Activated T-cell treated with anti-CD3 and anti-CD28 coated beads for 24 hours (primary cell): ENCODE measurements around the gene FHOD3.

ENCODE experiments used
- DNase-seq: peaks from one replicate; pipeline ENCODE4 v3.0.0-alpha.2; 2020; ENCODE audit warnings: low read depth

FHOD3 gene

DNA sequence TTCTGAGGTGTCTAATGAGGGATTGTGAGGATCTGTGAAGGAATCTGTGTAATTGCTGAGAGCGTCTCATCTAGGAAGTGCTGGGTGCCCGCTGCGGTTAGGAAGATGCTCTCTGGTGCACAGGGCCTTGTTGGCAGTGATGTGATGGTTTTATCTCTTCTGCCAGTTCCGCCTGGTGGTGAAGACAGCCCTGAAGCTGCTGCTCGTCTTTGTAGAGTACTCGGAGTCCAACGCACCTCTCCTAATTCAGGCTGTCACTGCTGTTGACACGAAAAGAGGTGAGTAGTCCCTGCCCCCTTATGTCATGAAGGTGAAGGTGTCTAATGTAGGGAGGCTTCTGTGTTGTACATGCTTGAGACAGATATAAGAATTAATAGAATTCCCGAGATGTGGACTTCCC, 297.1 kb downstream of the FHOD3 start:
- DNase-seq: no peak

DNA sequence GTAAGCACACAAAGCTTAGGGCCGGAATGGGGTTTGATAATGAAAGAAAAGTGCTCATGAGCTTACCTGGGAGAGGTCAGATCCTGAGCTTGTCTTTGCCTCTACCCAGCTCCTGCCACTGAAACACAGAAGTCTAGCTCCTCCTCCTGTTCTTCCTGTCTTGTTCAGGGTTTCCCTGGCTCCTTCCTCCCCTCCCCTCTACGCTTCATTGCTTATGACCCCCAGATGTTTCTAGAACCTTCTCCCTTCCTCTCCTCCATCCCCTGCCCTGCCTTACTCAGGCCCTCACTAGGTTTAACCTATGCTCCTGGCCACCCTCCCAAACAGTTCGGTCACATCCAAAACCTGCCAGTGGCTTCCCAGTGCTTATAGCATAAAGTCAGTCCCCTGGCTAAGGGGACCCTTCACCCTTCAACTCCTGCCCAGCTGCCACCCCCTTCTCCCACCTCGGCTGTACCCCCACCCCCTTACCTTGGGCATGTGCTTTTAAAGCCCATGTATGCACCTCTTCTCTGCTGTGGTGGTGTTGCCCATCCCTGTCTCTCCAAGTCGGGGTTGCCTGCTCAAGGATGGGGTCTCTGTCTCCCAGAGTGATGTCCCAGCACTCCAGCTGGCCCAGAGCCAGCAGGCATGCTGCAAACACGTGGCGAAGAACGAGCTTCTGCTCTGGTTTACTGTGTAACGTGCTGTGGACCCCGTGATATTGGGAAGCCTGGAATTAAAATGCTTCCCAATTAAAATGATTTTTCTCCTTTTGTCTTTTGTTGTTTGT, 297.7 kb downstream of the FHOD3 start:
- DNase-seq: no peak

DNA sequence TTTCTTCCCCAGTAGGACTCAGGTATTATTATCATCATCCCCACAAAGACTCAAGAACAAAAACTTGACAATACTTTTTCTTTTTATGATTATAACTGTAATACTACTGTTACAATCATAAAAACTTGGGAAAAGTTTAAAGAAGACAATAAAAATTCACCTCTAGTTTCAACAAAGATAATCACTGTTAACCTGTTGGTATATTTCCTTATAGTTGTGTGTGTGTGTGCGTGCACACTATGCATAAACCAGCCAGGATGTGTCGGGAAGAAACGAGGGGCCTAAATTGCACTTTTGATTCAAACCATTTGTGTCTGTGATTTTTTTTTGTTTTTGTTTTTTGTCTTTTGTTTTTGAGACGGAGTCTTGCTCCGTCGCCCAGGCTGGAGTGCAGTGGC, 298.3 kb downstream of the FHOD3 start:
- no peak for DNase-seq

DNA sequence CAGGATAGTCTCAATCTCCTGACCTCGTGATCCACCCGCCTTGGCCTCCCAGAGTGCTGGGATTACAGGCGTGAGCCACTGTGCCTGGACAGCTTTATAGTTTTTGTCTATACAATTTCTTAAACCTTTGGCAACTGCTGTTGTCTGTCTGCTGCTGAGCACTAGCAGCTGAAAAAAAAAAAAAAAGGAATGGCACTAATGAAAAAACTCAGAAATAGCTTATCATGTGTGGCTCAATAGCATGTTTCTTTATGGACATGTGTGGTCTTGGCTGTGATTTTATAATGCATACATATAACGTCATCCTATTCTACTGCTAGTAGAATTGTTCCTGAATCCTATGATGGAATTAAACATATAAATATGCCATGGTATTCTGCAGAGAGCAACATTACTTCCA, 300.1 kb downstream of the FHOD3 start:
- DNase-seq: no peak

DNA sequence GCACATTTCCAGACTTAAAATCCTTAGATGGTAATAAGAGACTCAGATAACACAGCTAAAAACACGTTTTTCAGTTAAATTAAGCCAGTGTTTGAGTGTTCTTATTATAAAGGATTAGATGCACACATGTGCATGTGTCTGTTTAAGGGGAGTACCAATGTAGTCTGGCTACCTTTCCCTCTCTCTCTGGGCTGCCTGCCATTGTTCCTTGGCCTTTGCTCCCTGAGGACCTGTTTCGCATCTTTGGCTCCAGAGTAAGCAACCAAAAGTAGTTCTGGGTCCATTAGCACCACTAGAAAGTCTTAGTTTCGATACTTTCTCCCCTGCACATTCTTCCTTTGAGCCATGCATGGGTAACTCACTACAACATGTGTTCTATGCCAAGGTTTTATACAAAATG, 303.0 kb downstream of the FHOD3 start:
- no peak for DNase-seq

DNA sequence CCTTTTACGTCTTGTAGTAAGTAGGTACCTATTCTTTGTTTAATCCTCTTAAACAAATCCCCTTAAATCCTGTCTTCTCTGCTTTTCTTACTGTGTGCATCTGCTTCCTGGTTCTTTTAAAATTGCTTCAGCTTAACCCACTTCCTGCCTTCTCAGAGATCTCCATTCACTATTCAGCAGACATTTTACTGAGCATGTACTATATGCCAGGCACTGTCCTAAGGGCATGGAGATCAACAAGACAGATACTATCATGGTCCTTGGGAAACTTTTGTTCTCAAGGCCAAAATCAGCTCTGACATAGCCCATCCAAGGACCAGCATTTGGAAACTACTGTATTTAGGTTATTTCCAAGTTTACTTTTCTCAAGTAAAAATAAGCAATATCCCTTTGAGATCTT, 303.8 kb downstream of the FHOD3 start:
- DNase-seq: no peak

DNA sequence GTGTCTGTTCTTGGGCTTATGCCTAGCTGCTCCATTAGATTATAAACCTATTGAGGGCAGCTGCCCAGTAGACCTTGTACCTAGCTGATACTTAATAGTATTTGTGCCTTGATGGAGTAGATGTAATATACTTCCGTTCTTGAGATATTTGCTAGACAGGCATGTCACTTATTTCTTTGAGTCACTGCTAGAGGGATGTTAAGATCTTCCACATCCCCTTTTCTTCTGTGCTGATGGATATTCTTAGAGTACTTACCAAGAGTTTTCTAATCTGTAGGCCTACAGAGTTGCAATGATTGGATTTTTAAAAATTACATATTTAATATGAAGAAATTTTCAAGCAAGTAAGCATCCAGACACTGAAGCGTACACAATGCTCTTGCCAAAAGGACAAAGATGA, 304.6 kb downstream of the FHOD3 start:
- DNase-seq: no peak

DNA sequence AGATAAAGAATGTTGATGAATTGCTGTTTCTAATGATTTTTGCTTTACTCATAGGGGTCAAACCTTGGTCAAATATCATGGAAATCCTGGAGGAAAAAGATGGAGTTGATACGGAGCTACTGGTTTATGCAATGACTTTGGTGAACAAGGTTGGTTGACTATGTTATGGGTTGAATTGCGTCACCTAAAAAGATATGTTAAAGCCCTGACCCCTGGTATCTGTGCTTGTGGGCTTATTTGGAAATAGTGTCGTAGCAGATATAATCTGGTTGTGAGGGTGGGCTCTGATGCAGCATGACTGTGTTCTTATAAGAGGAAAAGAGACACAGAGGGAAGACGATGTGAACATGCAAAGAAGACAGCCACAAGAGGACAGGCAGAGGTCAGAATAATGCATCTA, 305.1 kb downstream of the FHOD3 start:
- no peak for DNase-seq

DNA sequence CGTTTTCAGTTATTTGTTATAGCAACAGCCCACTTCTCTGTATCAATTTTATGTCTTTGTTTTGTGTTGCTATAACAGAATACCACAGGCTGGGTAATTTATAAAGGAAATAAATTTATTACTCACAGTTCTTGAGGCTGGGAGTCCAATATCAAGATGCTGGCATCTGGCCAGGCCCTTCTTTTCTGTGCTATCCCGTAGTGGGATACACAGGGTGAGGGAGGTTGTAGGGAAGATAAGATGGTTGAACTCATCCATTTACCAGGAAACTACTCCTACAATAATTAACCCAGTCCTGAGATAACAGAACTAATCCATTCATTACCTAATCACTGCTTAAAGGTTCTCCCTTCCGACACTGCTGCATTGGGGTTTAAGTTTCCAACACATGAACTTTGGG, 310.6 kb downstream of the FHOD3 start:
- no peak for DNase-seq

DNA sequence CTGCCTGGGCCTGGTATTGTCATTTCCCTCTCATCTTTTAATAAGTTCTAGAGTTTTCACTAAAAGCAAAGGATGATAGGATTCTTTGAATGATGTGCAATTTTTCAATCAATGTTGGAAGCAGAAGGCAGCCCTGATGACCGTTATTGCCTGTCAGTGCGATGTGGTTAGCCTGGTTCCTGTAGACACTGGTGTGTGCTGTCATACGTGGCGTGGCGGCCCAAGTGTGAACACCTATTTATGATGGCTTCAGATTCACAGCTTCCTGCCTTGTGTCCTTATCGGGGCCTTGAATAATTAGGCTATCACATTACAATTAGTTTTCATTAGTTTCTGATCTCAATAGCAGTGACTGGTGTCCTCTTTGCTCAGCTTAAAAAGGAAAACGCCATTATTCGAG, 312.7 kb downstream of the FHOD3 start:
- no peak for DNase-seq

DNA sequence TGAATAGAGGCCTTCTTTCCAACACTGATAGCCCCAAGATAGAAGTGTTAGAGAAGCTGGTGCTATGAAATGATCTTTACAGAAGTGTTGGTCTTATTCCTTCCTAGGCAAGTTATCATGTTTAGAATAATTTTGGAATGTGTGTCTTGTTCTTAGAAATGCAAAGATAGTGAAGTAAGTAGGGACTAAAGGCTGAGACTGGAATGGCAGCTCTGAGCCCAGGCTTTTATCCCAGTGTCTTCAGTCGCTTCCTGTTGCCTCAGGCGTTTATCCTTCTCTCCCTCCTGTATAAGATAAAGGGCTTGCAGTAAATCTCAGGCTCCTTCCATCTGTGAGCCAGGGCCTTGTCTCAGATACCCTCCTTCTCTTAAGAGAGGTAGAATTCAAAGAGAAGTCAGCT, 313.1 kb downstream of the FHOD3 start:
- no peak for DNase-seq

DNA sequence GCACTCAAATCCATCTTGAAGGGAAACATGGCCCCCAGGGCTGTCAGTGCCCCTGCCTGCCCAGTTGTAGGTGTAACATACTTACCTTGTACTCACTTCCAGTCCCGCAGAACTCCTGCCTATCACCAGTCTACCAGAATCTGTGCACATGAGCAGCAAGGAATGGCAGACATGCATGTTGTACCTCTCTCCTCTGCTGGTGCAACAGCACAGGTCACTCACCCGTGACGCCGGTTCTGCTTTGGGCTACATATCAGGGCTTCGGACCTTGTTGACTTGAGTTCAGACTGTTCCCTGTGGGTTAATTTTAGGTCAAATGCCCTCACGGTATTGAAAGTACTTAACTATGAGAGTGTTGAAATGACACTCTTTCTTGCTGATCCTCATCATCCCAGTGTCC, 315.6 kb downstream of the FHOD3 start:
- DNase-seq: no peak

DNA sequence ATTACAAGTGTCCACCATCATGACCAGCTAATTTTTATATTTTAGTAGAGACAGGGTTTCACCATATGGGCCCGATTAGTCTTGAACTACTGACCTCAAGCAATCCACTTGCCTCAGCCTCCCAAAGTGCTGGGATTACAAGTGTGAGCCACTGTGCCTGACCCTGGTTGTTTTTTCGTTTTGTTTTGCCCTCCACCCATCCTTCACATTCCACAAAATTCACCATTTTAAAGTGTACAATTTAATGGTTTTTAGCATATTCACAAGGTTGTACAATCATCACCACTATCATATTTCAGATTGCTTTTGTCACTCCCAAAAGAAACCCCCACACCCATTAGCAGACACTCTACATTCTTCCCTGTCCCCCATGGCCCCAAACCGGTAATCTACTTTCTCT, 316.3 kb downstream of the FHOD3 start:
- no peak for DNase-seq

DNA sequence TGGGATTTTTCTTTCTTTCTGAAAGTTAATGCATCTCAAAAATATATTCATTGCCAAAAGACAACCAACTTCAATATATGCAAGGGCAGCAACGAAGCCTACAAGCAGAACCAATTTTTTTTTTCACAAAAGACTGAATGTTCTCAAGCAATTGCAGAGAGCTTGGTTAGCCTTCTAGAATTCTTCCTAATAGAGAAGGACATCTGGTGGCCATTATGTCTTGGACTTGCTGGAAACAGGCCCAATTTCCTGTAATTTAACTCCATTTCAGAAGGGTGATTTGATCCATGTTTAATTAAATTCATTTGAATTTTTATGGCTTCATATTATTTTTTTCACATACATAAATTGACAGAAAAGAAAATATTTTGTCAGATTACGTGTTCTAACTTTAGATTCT, 323.3 kb downstream of the FHOD3 start:
- DNase-seq: no peak

DNA sequence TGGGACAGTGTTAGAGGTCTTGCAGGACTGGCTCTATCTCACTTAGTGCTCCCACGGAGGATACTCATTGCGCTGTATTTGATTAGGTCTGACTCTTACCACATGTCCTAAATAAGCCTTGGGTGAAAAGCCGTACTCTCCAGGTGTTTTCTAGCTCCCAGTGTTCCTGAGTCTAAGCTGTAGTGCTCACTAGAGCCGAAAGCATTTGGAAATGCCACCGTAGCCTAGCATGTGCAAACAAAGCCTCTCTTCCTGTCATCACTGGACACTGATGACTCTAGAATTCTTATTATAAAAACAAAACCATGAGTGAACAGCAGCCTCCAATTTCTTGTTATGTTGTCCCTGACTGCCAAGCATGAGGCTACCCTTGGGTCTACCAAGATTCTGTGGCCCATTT, 325.1 kb downstream of the FHOD3 start:
- no peak for DNase-seq

DNA sequence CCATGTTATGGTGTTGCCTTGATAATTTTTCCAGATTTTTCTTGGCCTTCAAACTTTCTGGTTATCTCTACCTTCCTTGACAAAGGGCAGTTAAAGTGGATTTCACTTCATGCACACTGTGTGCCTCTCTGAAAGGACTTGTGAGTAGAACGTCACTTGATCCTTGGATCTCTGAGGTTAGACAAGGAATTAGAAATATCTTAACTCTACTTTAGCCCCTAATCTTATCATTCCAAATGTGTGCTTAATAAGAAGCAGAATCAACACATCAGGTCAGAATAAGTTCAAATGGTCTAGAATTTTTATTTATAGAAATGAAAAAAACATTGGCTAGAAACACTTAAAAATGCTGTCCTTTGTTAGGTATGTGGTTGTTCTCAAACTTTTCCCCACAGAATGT, 325.6 kb downstream of the FHOD3 start:
- DNase-seq: no peak

DNA sequence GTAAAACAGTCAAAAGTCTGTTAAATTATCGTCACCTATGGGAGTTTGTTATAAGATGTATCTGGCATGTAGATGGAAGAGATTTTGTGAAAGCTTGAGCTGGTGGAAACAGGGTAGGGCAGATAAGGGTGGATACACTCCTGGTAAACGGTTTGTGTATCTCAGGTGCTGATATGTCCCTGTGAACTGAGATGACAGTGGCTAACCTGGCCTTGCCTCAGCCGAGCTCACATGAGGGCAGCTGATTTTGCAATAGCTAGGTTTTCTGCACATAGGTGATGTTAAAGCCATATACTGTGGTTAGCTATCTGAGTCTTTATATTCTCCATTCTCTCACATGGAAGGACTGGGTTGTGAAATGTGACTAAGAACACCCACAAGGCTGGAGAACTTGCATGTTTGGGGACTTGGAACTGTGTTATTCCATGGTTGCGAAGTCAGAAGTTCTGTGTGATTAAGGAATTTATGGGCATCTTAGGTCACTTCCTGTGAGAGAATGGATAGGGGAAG, 326.2 kb downstream of the FHOD3 start:
- DNase-seq: no peak

DNA sequence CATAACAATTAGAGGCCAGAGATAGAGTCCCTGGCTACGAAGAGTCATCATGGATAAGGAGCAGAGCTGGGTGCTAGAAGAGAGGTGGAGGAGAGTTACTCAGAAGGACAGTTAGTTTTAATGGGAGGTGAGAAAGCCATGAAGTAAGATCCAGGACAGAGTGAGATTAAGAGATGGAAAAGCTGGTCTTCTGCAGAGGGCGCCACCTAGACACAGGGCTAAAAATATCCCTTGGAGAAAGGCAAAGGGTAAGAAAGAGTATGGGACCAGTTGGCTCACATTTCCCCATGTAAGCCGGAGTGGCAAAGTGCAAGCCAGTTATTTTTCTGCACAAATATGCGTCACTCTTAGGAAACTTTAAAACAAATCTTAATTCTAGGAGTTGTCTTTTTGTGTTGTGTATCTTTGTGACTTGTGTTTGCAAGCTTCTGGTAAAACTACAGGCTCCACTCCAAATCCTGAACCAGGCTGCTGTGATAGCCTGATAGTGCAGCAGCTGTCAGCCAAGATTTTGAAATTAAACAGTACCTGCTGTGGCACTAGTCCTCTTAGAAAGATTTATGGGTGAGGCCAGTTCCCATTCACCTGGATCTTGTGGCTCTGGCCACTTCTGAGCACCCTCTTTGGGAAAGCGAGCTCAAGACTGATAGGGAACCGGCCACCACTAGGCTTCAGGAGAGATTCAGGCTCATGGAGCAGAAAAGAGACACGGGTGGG, 327.1 kb downstream of the FHOD3 start:
- DNase-seq: no peak

DNA sequence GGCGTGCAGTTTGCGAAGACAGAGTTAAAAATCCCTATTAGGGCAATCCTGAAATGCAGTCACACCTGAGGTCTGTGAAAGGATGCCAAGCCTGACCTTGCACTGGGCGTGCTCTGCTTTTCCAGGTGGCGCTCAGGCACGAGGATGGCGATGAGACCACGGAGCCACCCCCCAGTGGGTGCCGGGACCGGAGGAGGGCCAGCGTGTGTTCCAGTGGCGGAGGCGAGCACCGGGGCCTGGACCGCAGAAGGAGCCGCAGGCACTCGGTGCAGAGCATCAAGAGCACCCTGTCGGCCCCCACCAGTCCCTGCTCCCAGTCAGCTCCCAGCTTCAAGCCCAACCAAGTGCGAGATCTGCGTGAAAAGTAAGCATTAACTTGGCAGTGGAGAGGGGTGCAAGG, 327.9 kb downstream of the FHOD3 start:
- no peak for DNase-seq

DNA sequence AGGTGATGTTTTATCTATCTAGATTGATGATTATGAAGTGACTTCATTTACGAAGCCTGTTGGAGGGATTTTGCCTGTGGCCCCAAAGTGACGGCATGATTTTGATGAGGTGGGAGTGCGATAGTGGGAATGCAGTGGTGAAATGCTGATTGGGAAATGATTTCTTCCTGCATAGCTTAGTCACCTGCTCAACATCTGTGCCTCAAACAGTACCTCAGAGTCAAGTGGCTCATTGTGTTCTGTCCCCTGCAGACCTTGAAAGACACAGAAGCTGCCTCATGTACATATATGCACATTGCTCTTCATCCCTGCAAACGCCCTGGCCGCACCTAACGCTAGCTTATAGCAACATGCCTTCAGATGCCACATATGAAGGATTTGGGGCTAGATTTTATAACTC, 330.1 kb downstream of the FHOD3 start:
- DNase-seq: no peak

DNA sequence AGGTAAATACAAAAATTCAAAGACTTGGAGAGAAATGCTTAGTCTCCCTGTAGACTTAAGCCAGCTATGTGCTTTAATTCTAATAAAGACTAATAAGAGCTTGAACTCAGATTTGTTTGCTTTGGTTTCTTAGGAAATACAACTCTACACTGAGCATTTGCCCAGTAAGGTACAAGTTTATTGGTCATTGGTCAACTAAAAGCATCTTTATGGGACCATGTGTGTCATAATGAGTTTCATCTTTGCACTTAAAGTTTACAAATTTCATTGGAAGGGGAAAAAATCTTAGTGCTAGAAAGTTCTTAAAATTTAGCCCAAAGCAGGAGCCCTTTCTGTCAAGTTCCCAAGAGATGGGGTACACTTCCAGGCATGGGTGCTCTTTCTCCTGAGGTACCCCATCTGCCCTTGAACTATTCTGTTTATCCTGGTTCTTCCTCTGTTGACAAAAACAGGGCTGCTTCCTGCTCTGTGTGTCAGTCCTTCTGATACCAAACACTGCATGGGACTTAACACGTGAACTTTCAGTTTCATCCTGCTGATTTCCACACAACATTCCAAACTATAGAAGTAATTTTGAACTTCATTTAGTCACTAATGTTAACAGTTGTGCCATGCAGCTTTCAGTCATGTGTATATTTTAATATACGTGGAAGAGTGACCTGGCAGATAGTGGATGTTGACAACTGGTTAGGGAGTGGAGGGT, 331.1 kb downstream of the FHOD3 start:
- DNase-seq: no peak

DNA sequence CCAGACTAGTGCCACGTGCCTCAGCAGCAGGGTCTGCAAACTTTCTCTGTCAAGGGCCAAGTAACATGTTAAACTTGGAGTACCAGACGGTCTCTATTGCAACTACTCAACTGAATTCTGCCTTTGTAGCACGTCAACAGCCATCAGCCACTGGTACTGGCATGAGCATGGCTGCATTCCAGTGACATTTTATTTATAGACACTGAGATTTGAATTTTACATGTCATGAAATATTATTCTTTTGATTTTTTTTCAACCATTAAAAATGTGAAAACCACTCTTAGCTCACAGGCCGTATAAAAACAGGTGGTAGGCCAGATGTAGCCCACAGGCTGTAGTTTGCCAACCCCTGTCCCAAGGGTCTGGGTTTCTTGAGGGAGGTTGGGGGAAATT, 331.6 kb downstream of the FHOD3 start:
- DNase-seq: no peak

DNA sequence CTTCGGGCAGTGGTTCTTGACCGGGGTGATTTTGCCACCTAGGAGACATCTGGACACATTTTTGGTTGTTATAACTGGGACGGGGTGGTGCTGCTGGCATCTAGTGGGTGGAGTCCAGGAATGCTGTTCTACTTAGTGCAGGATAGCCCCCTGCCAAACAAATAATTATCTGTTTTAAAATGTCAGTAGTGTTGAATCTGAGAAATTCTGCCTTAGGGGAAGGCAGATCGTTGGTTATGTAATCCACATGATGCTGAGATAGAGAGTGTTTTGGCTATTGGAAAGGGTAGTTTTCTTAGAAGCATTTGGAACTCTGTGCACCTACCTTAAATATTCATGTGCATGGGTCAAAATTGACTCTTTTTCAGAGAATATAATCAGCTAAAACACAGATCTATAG, 332.3 kb downstream of the FHOD3 start:
- DNase-seq: no peak
